C4-2B (cell line): ENCODE data around the gene NYNRIN.

Source experiments
- H3K27ac ChIP-seq: fragments of 450-650 bp; 2 replicates; pipeline ENCODE4 v1.5.1; 2017
- ZFX ChIP-seq: fragments of 450-650 bp; IDR thresholded peaks from 2 replicates; pipeline ENCODE4 v1.6.1; 2017
- TF ChIP-seq, protein P1 (sequence below): fragments of 450-650 bp; conservative IDR thresholded peaks from 2 replicates; pipeline ENCODE4 v1.5.1; 2017; ENCODE audit warnings: mild to moderate bottlenecking

Gene NYNRIN

GRCh38 chr14:24404814-24405213, 6.0 kb downstream of the NYNRIN start:
- H3K27ac ChIP-seq, result no peak overlapping the region
- TF ChIP-seq ZFX, result no peak
- TF ChIP-seq, protein P1, sequence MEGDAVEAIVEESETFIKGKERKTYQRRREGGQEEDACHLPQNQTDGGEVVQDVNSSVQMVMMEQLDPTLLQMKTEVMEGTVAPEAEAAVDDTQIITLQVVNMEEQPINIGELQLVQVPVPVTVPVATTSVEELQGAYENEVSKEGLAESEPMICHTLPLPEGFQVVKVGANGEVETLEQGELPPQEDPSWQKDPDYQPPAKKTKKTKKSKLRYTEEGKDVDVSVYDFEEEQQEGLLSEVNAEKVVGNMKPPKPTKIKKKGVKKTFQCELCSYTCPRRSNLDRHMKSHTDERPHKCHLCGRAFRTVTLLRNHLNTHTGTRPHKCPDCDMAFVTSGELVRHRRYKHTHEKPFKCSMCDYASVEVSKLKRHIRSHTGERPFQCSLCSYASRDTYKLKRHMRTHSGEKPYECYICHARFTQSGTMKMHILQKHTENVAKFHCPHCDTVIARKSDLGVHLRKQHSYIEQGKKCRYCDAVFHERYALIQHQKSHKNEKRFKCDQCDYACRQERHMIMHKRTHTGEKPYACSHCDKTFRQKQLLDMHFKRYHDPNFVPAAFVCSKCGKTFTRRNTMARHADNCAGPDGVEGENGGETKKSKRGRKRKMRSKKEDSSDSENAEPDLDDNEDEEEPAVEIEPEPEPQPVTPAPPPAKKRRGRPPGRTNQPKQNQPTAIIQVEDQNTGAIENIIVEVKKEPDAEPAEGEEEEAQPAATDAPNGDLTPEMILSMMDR, result no peak

- no peak overlapping the region for H3K27ac ChIP-seq
- TF ChIP-seq ZFX, result no peak
- TF ChIP-seq, protein P1, result no peak
Measured at GRCh38 chr14:24406416-24406815, 7.6 kb downstream of the NYNRIN start.

DNA sequence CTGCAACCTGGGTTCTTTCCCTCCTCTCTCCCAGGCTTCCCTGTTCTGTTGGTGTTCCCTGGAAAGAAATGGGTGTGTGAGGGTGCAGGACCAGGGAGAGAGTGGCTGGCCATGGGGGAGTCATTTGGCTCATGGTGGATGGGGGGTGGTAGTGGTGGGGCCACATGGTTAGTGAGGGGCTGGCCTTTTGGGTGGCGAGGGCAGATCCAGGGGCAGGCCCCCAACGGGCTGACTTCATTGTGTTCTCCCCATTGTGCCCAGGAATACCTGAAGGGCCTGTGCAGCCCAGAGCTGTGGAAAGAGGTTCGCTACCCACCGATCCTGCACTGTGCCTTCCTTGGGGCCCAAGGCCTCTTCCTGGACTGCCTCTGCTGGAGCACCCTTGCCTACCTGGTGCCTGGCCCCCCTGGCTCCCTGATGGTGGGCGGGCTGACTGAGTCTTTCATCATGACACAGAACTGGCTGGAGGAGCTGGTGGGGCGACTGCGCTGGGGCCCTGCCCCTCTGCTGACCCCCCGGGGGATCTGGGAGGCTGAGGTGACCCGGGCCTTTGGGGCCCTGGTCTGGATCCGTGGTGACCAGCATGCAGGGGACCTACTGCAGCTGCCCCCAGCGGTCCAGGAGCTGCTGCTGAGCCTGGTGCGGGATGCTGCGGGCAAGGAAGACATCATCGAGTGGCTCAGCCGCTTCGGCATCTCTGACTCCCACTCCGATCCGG, 9.0 kb downstream of the NYNRIN start:
- no peak overlapping the region for H3K27ac ChIP-seq
- TF ChIP-seq ZFX, result no peak
- TF ChIP-seq, protein P1, result no peak

DNA sequence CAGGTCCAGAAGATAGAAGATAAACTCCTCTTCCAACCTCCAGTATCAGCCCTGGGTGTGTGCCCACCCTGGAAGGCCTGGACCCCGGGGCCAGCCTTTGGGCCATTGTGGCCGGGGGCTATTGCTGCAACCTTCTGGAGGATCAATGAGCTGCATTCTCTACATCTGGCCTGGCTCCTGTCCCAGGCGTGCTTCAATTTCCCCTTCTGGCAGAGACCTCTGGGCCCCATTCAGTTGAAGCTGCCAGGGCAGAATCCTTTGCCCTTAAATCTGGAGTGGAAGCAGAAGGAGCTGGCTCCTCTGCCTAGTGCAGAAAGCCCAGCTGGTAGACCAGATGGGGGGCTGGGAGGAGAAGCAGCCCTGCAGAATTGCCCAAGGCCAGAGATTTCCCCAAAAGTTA, 10.0 kb downstream of the NYNRIN start:
- no peak for TF ChIP-seq ZFX
- TF ChIP-seq, protein P1, result no peak
- H3K27ac ChIP-seq, result no peak overlapping the region

GRCh38 chr14:24409192-24409591, 10.4 kb downstream of the NYNRIN start:
- TF ChIP-seq ZFX, result no peak
- TF ChIP-seq, protein P1, result no peak
- H3K27ac ChIP-seq, result no peak overlapping the region

GRCh38 chr14:24409956-24410355, 11.2 kb downstream of the NYNRIN start:
- H3K27ac ChIP-seq, result no peak overlapping the region
- TF ChIP-seq ZFX, result no peak
- TF ChIP-seq, protein P1, result no peak

- H3K27ac ChIP-seq, result no peak overlapping the region
- TF ChIP-seq, protein P1, result peak; percentile 75
- no peak for TF ChIP-seq ZFX
Measured at GRCh38 chr14:24411443-24412389, 12.9 kb downstream of the NYNRIN start.
